HAP-1 (cell line): Measurements from ENCODE around the gene ZNF431.
A peak's percentile ranks its signal among the peaks of the same experiment; 100 is the strongest.
"Not testable (repeated sequence)": the region's sequence is repeated elsewhere in the genome, so short reads cannot be mapped to it uniquely, and the experiment has no call there.

Experiments
- DNase-seq, 2 experiments: peaks; one replicate each; pipeline ENCODE4 v3.0.0-alpha.2; 2016 to 2020; ENCODE audit warnings: low spot score in 2 of 2
- H3K27me3 ChIP-seq: fragments of 250-450 bp; sonication (Bioruptor Pico); 2 replicates; pipeline ENCODE4 v1.5.1; 2020; ENCODE audit warnings: low read depth, mild to moderate bottlenecking, moderate library complexity
- H3K36me3 ChIP-seq: fragments of 250-450 bp; sonication (Bioruptor Pico); replicated peaks from 2 replicates; pipeline ENCODE4 v1.5.1; 2020; ENCODE audit warnings: mild to moderate bottlenecking
- H3K4me1 ChIP-seq: fragments of 250-450 bp; sonication (Bioruptor Pico); 2 replicates; pipeline ENCODE4 v1.5.1; 2020; ENCODE audit warnings: mild to moderate bottlenecking
- H3K4me3 ChIP-seq: fragments of 250-450 bp; sonication (Bioruptor Pico); 2 replicates; pipeline ENCODE4 v1.5.1; 2020; ENCODE audit warnings: mild to moderate bottlenecking, moderate library complexity
- H3K9me3 ChIP-seq: fragments of 250-450 bp; sonication (Bioruptor Pico); 2 replicates; pipeline ENCODE4 v1.5.1; 2020; ENCODE audit warnings: mild to moderate bottlenecking, moderate library complexity
- in situ Hi-C: fragments of 300-500 bp; cut with MboI; formaldehyde crosslinking; loops from 3 replicates; pipeline ENCODE4 v1.14.3; 2020; ENCODE audit warnings: low sequenced_read_pairs, inconsistent platforms, mixed read lengths

The ZNF431 gene

GRCh38 chr19:21164541-21164940, 22.7 kb downstream of the ZNF431 start:
- H3K9me3 ChIP-seq = no peaks in the 10 kb centered on the region
- no peaks in the 10 kb centered on the region for H3K4me1 ChIP-seq
- in situ Hi-C loops = no loop called here

GRCh38 chr19:21166436-21166835, 24.6 kb downstream of the ZNF431 start:
- Histone ChIP-seq H3K4me1 (no peaks in the 10 kb centered on the region), H3K9me3 (no peaks in the 10 kb centered on the region), H3K36me3 (peaks cover 9% of the 10 kb centered on the region), H3K4me3 (no peak overlapping the region), H3K27me3 (no peaks in the 10 kb centered on the region)
- no peak for DNase-seq
- in situ Hi-C loops = no loop called here

More at GRCh38 chr19:21164541-21164940, 22.7 kb downstream of the ZNF431 start:
- Histone ChIP-seq H3K4me3 (no peak overlapping the region), H3K36me3 (peaks cover 8% of the 10 kb centered on the region), H3K27me3 (no peaks in the 10 kb centered on the region)
- DNase-seq = no peak

GRCh38 chr19:21197590-21198295, 55.9 kb downstream of the ZNF431 start:
- H3K36me3 ChIP-seq = no peaks in the 10 kb centered on the region
- no peaks in the 10 kb centered on the region for H3K27me3 ChIP-seq
- H3K4me1 ChIP-seq = no peaks in the 10 kb centered on the region
- H3K9me3 ChIP-seq = no peaks in the 10 kb centered on the region
- no peak overlapping the region for H3K4me3 ChIP-seq
- DNase-seq = no peak
- in situ Hi-C loops = no loop called here

GRCh38 chr19:21202865-21203494, 61.1 kb downstream of the ZNF431 start:
- Histone ChIP-seq H3K4me3 (no peak overlapping the region), H3K36me3 (no peaks in the 10 kb centered on the region), H3K9me3 (no peaks in the 10 kb centered on the region), H3K27me3 (no peaks in the 10 kb centered on the region), H3K4me1 (no peaks in the 10 kb centered on the region)
- in situ Hi-C loops = no loop called here
- peak; percentile 10 to 31 for DNase-seq

- Histone ChIP-seq H3K27me3 (no peaks in the 10 kb centered on the region), H3K4me3 (no peak overlapping the region), H3K36me3 (no peaks in the 10 kb centered on the region), H3K4me1 (no peaks in the 10 kb centered on the region), H3K9me3 (no peaks in the 10 kb centered on the region)
- DNase-seq = no peak
- in situ Hi-C loops = no loop called here
Observed at GRCh38 chr19:21210037-21210621, 68.3 kb downstream of the ZNF431 start.

GRCh38 chr19:21221693-21222092, 79.9 kb downstream of the ZNF431 start:
- Histone ChIP-seq H3K9me3 (no peaks in the 10 kb centered on the region), H3K4me3 (no peak overlapping the region)
- in situ Hi-C loops = no loop called here

GRCh38 chr19:21229938-21230337, 88.1 kb downstream of the ZNF431 start:
- H3K4me3 ChIP-seq, in situ Hi-C loops, H3K9me3 ChIP-seq, H3K27me3 ChIP-seq, DNase-seq, H3K4me1 ChIP-seq, H3K36me3 ChIP-seq: not testable (repeated sequence)

More at GRCh38 chr19:21221693-21222092, 79.9 kb downstream of the ZNF431 start:
- DNase-seq = no peak
- Histone ChIP-seq H3K36me3 (no peaks in the 10 kb centered on the region), H3K27me3 (no peaks in the 10 kb centered on the region), H3K4me1 (no peaks in the 10 kb centered on the region)

GRCh38 chr19:21233691-21234090, 91.9 kb downstream of the ZNF431 start:
- no peak for DNase-seq
- H3K4me3 ChIP-seq = no peak overlapping the region
- in situ Hi-C loops = no loop called here

GRCh38 chr19:21236751-21237150, 94.9 kb downstream of the ZNF431 start:
- H3K4me1 ChIP-seq, in situ Hi-C loops, H3K27me3 ChIP-seq, H3K9me3 ChIP-seq, H3K4me3 ChIP-seq, H3K36me3 ChIP-seq, DNase-seq: not testable (repeated sequence)

More at GRCh38 chr19:21233691-21234090, 91.9 kb downstream of the ZNF431 start:
- no peaks in the 10 kb centered on the region for H3K9me3 ChIP-seq
- H3K27me3 ChIP-seq = no peaks in the 10 kb centered on the region
- H3K36me3 ChIP-seq = no peaks in the 10 kb centered on the region
- H3K4me1 ChIP-seq = no peaks in the 10 kb centered on the region

- Histone ChIP-seq H3K9me3 (no peaks in the 10 kb centered on the region), H3K27me3 (no peaks in the 10 kb centered on the region), H3K36me3 (no peaks in the 10 kb centered on the region), H3K4me3 (no peak overlapping the region), H3K4me1 (no peaks in the 10 kb centered on the region)
- in situ Hi-C loops = no loop called here
- DNase-seq = no peak
Observed at GRCh38 chr19:21238670-21239069, 96.8 kb downstream of the ZNF431 start.
